Stomach (tissue), 9 donors: ENCODE results near the gene TMEFF2. TPM values are rescaled to one million over a fixed set of nuclear protein-coding genes. Genes with fewer than 3 reads are reported as not detected.
A peak's percentile ranks its signal among the peaks of the same experiment; 100 is the strongest.

Experiments used
- DNase-seq, 2 donors: peaks; one replicate each; pipeline versions ENCODE4 v3.0.0 to v3.0.0-alpha.2; 2013 to 2019
- H3K27ac ChIP-seq, 5 donors: fragments of 200-600 bp in 4 of 5; sonication (generic) in 4 of 5; one replicate each; pipeline ENCODE4 v1.5.1; 2013 to 2019; ENCODE audit warnings: mild to moderate bottlenecking in 1 of 5, moderate library complexity in 1 of 5
- H3K27me3 ChIP-seq, 3 donors: fragments of 200-600 bp; sonication (generic); one replicate each; pipeline ENCODE4 v1.5.1; 2017 to 2019; ENCODE audit warnings: mixed run types in 1 of 3
- H3K36me3 ChIP-seq, 4 donors: fragments of 200-600 bp; sonication (generic); 1 replicate in 3 of 4; 2 replicates in 1 of 4; pipeline ENCODE4 v1.5.1; 2016 to 2019
- H3K4me1 ChIP-seq, 4 donors: fragments of 200-600 bp; sonication (generic); one replicate each; pipeline ENCODE4 v1.5.1; 2016 to 2019
- H3K4me3 ChIP-seq, 4 donors: fragments of 200-600 bp; sonication (generic) in 3 of 4; one replicate each; pipeline ENCODE4 v1.5.1; 2016 to 2019; ENCODE audit warnings: mild to moderate bottlenecking in 1 of 4
- H3K9me3 ChIP-seq, 4 donors: fragments of 200-600 bp; sonication (generic); one replicate each; pipeline ENCODE4 v1.5.1; 2016 to 2019
- EP300 ChIP-seq: sonication (generic); formaldehyde crosslinking; IDR thresholded peaks from one replicate; pipeline ENCODE4 v1.6.1; 2017; ENCODE audit warnings: antibody characterized with exemption
- POLR2A ChIP-seq, 4 donors: fragments of 450-650 bp; IDR thresholded peaks; one replicate each; pipeline ENCODE4 v1.6.1; 2016; ENCODE audit warnings: antibody characterized with exemption in 4 of 4, control low read depth in 2 of 4, mild to moderate bottlenecking in 1 of 4, moderate library complexity in 1 of 4
- POLR2AphosphoS5 ChIP-seq, 3 donors: sonication (generic); formaldehyde crosslinking; IDR thresholded peaks; one replicate each; pipeline ENCODE4 v1.6.1; 2016; ENCODE audit warnings: antibody characterized with exemption in 3 of 3
- WGBS, 5 donors: extraction: QIAGEN DNeasy Blood & Tissue Kit in 3 of 5; methylation state at CpG; one replicate each; pipeline versions ENCODE4 v1.1.5 to v1.1.7; 2013 to 2018; 5-methylcytosine and 5-hydroxymethylcytosine counted together
- intact Hi-C: fragments of 100-400 bp; cut with DNase I; formaldehyde crosslinking; loops from one replicate; pipeline ENCODE4 v1.15.1; 2023; ENCODE audit warnings: low total_unique reads
- polyA plus RNA-seq, 3 donors: library from polyadenylated mRNA; stranded (reverse); fragments of 200-250 nt; gene quantifications; one replicate each; pipeline ENCODE4 v1.2.3, GENCODE V29; 2013
- total RNA-seq, 5 donors: library from RNA; depleted of rRNA; stranded (reverse); fragments of >200 nt; gene quantifications; one replicate each; pipeline versions ENCODE4 v1.1.0 to v1.2.3, GENCODE V29; 2014 to 2016
- TF ChIP-seq, protein P1 (sequence below), 7 experiments: fragments of 450-650 bp in 4 of 7; fragments of 200-600 bp in 3 of 7; sonication (generic) in 3 of 7; IDR thresholded peaks; one replicate each; pipeline ENCODE4 v1.5.1; 2016 to 2019; ENCODE audit warnings: antibody characterized with exemption in 7 of 7, control low read depth in 2 of 7, mild to moderate bottlenecking in 1 of 7
- donor health status: healthy with polysubstance abuse.
- donor health status: Bipolar disorder and iron deficiency.
- donor health status: healthy.

Gene TMEFF2
- total and polyA plus RNA-seq, 8 donors = 0.23 to 0.50 (median 0.37) TPM; not detected in 3

DNA sequence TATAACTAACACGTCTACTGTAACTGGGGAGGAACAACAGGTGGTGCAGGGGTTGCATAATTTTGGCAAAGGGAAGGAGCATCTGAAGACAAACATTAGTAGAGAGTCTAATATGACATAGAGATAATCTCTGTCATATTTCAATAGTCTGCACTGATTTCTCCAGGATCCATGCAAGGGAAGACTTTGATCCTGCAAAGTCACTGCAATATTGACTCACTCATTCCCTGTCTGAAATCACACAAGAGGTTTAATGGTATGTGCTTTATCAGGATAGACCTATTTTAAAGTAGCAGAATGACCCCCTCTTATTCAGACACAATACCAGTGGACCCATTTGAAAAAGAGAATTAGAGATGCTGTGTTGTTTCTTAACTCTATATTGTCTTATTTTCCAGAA, 249.1 kb downstream of the TMEFF2 start:
- 68 to 84% (median 74%) methylated on average over 1 of the region's 1 CpG for WGBS, 5 donors

DNA sequence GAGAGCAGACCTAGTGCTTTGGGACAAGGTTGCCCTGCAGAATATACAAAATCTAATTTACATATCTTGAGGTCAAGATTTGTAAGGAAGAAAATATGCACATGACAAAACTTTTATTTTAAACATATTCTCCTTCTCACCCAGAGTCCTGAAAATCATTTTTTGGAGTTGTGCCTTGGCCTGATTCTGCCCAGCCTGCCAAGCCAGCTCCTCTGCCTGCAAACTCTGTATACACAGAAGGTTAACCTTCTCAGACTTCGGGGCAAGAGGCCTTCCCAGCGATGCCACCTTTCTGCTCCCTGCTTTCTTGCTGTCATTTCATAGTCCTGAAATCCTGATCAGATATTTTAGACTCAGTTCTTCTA, 252.0 kb downstream of the TMEFF2 start:
- 72 to 91% (median 81%) methylated on average over 2 of the region's 2 CpGs for WGBS, 5 donors
- no peak for TF ChIP-seq POLR2A (IDR thresholded peaks at IDR 0.05)
- TF ChIP-seq EP300 = no peak
- no peak for TF ChIP-seq POLR2AphosphoS5 (IDR thresholded peaks at IDR 0.05)
- TF ChIP-seq, protein P1, sequence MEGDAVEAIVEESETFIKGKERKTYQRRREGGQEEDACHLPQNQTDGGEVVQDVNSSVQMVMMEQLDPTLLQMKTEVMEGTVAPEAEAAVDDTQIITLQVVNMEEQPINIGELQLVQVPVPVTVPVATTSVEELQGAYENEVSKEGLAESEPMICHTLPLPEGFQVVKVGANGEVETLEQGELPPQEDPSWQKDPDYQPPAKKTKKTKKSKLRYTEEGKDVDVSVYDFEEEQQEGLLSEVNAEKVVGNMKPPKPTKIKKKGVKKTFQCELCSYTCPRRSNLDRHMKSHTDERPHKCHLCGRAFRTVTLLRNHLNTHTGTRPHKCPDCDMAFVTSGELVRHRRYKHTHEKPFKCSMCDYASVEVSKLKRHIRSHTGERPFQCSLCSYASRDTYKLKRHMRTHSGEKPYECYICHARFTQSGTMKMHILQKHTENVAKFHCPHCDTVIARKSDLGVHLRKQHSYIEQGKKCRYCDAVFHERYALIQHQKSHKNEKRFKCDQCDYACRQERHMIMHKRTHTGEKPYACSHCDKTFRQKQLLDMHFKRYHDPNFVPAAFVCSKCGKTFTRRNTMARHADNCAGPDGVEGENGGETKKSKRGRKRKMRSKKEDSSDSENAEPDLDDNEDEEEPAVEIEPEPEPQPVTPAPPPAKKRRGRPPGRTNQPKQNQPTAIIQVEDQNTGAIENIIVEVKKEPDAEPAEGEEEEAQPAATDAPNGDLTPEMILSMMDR (IDR thresholded peaks at IDR 0.05) = no peak

More for the DNA sequence above, 249.1 kb downstream of the TMEFF2 start:
- Histone ChIP-seq H3K27me3 (no peaks in the 10 kb centered on the region), H3K27ac (no peak overlapping the region), H3K4me3 (no peak overlapping the region), H3K36me3 (no peaks in the 10 kb centered on the region), H3K4me1 (peaks cover 0 to 16% (median 4%) of the 10 kb centered on the region in 4 donors), H3K9me3 (no peaks in the 10 kb centered on the region)
- DNase-seq = no peak
- intact Hi-C loops = no loop called here
- TF ChIP-seq POLR2A (IDR thresholded peaks at IDR 0.05) (no peak), EP300 (no peak), POLR2AphosphoS5 (IDR thresholded peaks at IDR 0.05) (no peak)
- TF ChIP-seq, protein P1 (IDR thresholded peaks at IDR 0.05) = no peak

DNA sequence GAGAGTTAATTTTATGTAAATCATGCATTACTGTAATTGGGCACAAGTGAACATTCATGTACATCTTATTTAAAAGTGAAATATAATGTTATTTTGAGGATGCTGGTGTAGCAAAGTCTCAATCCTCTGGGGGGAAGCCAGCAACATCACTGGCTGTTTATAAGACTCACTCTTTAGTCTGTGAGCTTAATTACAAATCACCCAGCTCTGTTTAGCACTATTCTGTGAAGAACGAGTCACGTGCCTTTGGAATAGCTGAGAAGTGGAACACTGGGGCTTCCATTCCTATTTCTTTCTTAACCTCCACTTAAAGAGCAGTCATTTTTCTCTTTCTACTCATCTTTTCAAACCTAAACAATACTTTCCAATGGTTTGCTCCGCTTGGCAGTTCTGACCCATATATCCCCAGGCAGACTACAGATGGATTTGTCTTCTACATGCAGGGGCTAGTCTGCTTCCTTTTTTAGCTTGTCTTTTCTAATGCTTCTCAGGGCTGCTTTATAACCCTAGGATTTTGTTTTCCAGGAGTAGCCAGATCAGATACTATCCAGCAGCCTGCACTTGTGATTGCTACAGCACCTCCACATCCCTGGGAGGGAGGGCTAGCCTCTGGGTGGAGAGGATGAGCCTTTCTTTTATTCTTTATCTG, 252.5 kb downstream of the TMEFF2 start:
- Histone ChIP-seq H3K27ac (peak overlapping the region in 1 of 5 donors; percentile 14), H3K4me3 (no peak overlapping the region), H3K27me3 (no peaks in the 10 kb centered on the region), H3K4me1 (peaks cover 0 to 16% (median 4%) of the 10 kb centered on the region in 4 donors), H3K36me3 (no peaks in the 10 kb centered on the region), H3K9me3 (no peaks in the 10 kb centered on the region)
- peak in 1 of 2 donors; percentile 41 for DNase-seq
- intact Hi-C loops = no loop called here
- WGBS, 5 donors = 56 to 85% (median 72%) methylated on average over 3 of the region's 3 CpGs
- TF ChIP-seq POLR2AphosphoS5 (IDR thresholded peaks at IDR 0.05) = no peak

More for the DNA sequence above, 252.0 kb downstream of the TMEFF2 start:
- intact Hi-C loops = no loop called here
- H3K27ac ChIP-seq = peak overlapping the region in 1 of 5 donors; percentile 14
- no peaks in the 10 kb centered on the region for H3K36me3 ChIP-seq
- H3K4me1 ChIP-seq = peaks cover 0 to 16% (median 4%) of the 10 kb centered on the region in 4 donors
- DNase-seq = no peak
- no peaks in the 10 kb centered on the region for H3K27me3 ChIP-seq
- no peaks in the 10 kb centered on the region for H3K9me3 ChIP-seq
- H3K4me3 ChIP-seq = no peak overlapping the region

DNA sequence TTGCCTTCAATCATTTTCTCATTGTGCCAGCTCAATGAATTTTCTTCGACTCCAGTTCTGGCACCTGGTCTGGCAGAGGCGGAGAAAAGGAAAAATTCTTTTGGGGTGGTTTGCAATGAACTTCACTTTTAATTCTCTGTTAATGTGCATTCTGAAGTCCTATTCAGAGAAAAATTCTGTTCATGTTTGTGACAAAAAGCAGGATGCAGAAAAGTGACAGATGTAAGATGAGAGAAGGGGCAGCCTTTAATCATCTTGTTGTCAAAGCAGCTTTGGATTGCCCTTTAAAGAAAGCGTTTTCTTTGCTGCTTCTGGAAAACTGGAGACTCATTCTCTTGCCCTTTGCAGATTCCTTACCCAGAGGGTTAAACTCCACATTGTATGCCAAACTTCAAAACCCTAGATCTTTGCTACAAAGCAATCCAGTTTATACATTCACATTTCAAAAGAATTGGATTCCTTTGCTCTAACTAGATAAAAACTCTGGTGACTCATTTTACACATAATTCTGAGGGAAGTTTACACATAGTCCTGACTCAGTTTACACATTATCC, 253.3 kb downstream of the TMEFF2 start:
- no peaks in the 10 kb centered on the region for H3K36me3 ChIP-seq
- peaks cover 0 to 16% (median 4%) of the 10 kb centered on the region in 4 donors for H3K4me1 ChIP-seq
- intact Hi-C loops = no loop called here
- TF ChIP-seq POLR2AphosphoS5 (IDR thresholded peaks at IDR 0.05) (no peak), EP300 (no peak), POLR2A (IDR thresholded peaks at IDR 0.05) (no peak)
- TF ChIP-seq, protein P1 (IDR thresholded peaks at IDR 0.05) = no peak
- H3K27ac ChIP-seq = no peak overlapping the region
- H3K4me3 ChIP-seq = no peak overlapping the region
- no peak for DNase-seq
- H3K27me3 ChIP-seq = no peaks in the 10 kb centered on the region
- H3K9me3 ChIP-seq = no peaks in the 10 kb centered on the region
- WGBS, 5 donors = 62 to 77% (median 76%) methylated on average over 3 of the region's 3 CpGs

DNA sequence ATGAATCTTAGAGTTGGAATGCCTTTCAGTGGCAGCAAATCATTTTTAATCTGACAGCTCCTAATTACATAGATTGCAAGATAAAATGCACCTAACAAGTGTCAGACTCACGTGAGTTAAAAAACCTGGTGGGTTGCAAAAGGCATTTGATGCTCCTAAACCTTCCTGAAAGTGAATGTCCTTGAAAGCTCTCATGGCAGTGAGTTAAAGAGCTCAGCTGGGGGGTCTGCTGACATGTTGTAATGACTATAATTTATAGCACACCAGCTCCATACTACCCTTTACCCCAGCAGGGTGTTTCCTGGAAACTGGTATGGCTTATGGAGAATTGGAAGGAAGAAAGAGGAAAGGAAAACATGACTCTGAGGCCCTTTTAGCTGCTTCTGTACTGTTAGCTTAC, 256.0 kb downstream of the TMEFF2 start:
- Histone ChIP-seq H3K36me3 (no peaks in the 10 kb centered on the region), H3K4me3 (no peak overlapping the region), H3K27ac (no peak overlapping the region), H3K4me1 (peaks cover 0 to 16% (median 4%) of the 10 kb centered on the region in 4 donors), H3K9me3 (no peaks in the 10 kb centered on the region), H3K27me3 (no peaks in the 10 kb centered on the region)
- 81 to 90% (median 87%) methylated on average over 1 of the region's 1 CpG for WGBS, 5 donors
- DNase-seq = no peak
- intact Hi-C loops = no loop called here
- no peak for TF ChIP-seq EP300
- TF ChIP-seq POLR2A (IDR thresholded peaks at IDR 0.05) = no peak
- TF ChIP-seq, protein P1 (IDR thresholded peaks at IDR 0.05) = no peak
- TF ChIP-seq POLR2AphosphoS5 (IDR thresholded peaks at IDR 0.05) = no peak
